HG03280 (cell line): Measurements from ENCODE around the gene CNTN1.

Experiments
- ATAC-seq: cut with Tn5 transposase; IDR thresholded peaks from one replicate; pipeline ENCODE4 v1.9.1; 2021; ENCODE audit warnings: mild to moderate bottlenecking, moderate library complexity; ENCODE audit not compliant: unreplicated experiment

CNTN1 gene

GRCh38 chr12:40691913-40692764 is at the start of gene CNTN1:
Gene CNTN1 (plus strand): TSS chr12:40692439.
- no peak for ATAC-seq

GRCh38 chr12:40643506-40643905 is 48.7 kb upstream of the CNTN1 start:
- ATAC-seq = no peak

GRCh38 chr12:40643976-40644375 is 48.3 kb upstream of the CNTN1 start:
- ATAC-seq = no peak

- ATAC-seq = no peak
Measured at GRCh38 chr12:40644708-40645107, 47.5 kb upstream of the CNTN1 start.

GRCh38 chr12:40645361-40645760 is 46.9 kb upstream of the CNTN1 start:
- no peak for ATAC-seq

GRCh38 chr12:40646456-40646855 is 45.8 kb upstream of the CNTN1 start:
- ATAC-seq = no peak

- no peak for ATAC-seq
Measured at GRCh38 chr12:40646911-40647310, 45.3 kb upstream of the CNTN1 start.

- no peak for ATAC-seq
Measured at GRCh38 chr12:40647651-40648050, 44.6 kb upstream of the CNTN1 start.

- ATAC-seq = no peak
Measured at GRCh38 chr12:40648519-40648918, 43.7 kb upstream of the CNTN1 start.

- ATAC-seq = no peak
Measured at GRCh38 chr12:40650038-40650704, 42.1 kb upstream of the CNTN1 start.

GRCh38 chr12:40655451-40655850 is 36.8 kb upstream of the CNTN1 start:
- ATAC-seq = no peak

GRCh38 chr12:40662366-40662765 is 29.9 kb upstream of the CNTN1 start:
- ATAC-seq = no peak

- ATAC-seq = no peak
Measured at GRCh38 chr12:40663781-40664180, 28.5 kb upstream of the CNTN1 start.

- no peak for ATAC-seq
Measured at GRCh38 chr12:40668099-40668529, 24.1 kb upstream of the CNTN1 start.

GRCh38 chr12:40672741-40673271 is 19.4 kb upstream of the CNTN1 start:
- ATAC-seq = no peak

- ATAC-seq = no peak
Measured at GRCh38 chr12:40681148-40681547, 11.1 kb upstream of the CNTN1 start.

- ATAC-seq = no peak
Measured at GRCh38 chr12:40684986-40685385, 7.3 kb upstream of the CNTN1 start.

GRCh38 chr12:40688085-40688725 is 4.0 kb upstream of the CNTN1 start:
- ATAC-seq = no peak

GRCh38 chr12:40689576-40689975 is 2.7 kb upstream of the CNTN1 start:
- ATAC-seq = no peak

- no peak for ATAC-seq
Measured at GRCh38 chr12:40692765-40693206, 547 bp downstream of the CNTN1 start.

GRCh38 chr12:40693207-40693821 is 1.1 kb downstream of the CNTN1 start:
- ATAC-seq = no peak
